Thymus (tissue), 11 donors: ENCODE results near the gene RASSF6. TPM values are rescaled to one million over a fixed set of nuclear protein-coding genes. Genes with fewer than 3 reads are reported as not detected.
"Not testable (repeated sequence)": the region's sequence is repeated elsewhere in the genome, so short reads cannot be mapped to it uniquely, and the experiment has no call there.

Experiments
- DNase-seq, 9 donors: peaks; one replicate each; pipeline ENCODE4 v3.0.0-alpha.2; 2013; ENCODE audit warnings: low spot score in 9 of 9, low read depth in 6 of 9, missing footprints in 1 of 9
- H3K27ac ChIP-seq, 2 donors: one replicate each; pipeline ENCODE4 v1.5.1; 2013; ENCODE audit warnings: control low read depth in 1 of 2, low read depth in 1 of 2, low read length in 1 of 2, mild to moderate bottlenecking in 1 of 2, moderate library complexity in 1 of 2
- H3K27me3 ChIP-seq, 2 donors: one replicate each; pipeline ENCODE4 v1.5.1; 2013; ENCODE audit warnings: low read length in 1 of 2; ENCODE audit not compliant: control insufficient read depth in 2 of 2, insufficient read depth in 1 of 2
- H3K36me3 ChIP-seq, 2 donors: one replicate each; pipeline ENCODE4 v1.5.1; 2013; ENCODE audit warnings: low read length in 1 of 2, mild to moderate bottlenecking in 1 of 2, moderate library complexity in 1 of 2; ENCODE audit not compliant: control insufficient read depth in 2 of 2, insufficient read depth in 2 of 2
- H3K4me1 ChIP-seq, 2 donors: one replicate each; pipeline ENCODE4 v1.5.1; 2013; ENCODE audit warnings: low read length in 2 of 2; ENCODE audit not compliant: control insufficient read depth in 2 of 2, insufficient read depth in 2 of 2
- H3K4me3 ChIP-seq, 2 donors: one replicate each; pipeline ENCODE4 v1.5.1; 2013; ENCODE audit warnings: low read length in 2 of 2, control low read depth in 1 of 2, mild to moderate bottlenecking in 1 of 2
- H3K9me3 ChIP-seq, 2 donors: one replicate each; pipeline ENCODE4 v1.5.1; 2013; ENCODE audit warnings: low read length in 1 of 2, mild to moderate bottlenecking in 1 of 2; ENCODE audit not compliant: control insufficient read depth in 2 of 2, insufficient read depth in 1 of 2
- WGBS: extraction: QIAGEN DNeasy Blood & Tissue Kit; methylation state at CpG from one replicate; pipeline ENCODE4 v1.1.7; 2013; 5-methylcytosine and 5-hydroxymethylcytosine counted together
- polyA plus RNA-seq: library from polyadenylated mRNA; stranded (reverse); fragments of 200-250 nt; gene quantifications from one replicate; pipeline ENCODE4 v1.2.3, GENCODE V29; 2013
- total RNA-seq: library from RNA; stranded (reverse); fragments of 120-200 nt; gene quantifications from one replicate; pipeline ENCODE4 v1.2.4, GENCODE V29; 2013
- donor health status: healthy.

RASSF6 gene
- total and polyA plus RNA-seq, 2 donors, result 10.2 to 16.6 TPM

DNA sequence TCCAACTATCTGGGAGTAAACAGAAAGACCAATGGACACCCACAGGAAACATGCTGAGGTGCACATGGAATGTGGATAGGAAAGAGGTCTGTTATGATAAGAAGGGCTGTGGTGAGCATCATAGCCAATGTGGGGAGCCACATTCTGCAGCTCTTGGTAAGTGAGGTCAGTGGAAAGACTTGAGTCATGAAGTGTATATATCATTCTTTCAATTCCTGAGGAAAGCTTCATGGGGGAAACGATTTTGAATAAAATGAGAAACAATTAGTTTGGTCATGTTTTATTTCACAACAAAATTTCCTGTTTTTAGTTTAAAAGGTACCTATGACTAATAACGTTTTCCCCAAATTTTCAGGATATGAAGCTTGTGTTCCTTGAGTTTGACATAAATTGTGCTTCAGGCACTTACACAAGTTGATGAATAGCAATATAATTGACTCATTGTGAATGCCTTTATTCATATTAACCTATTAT is 41.4 kb upstream of the RASSF6 start:
- Histone ChIP-seq H3K4me3 (no peak overlapping the region), H3K36me3 (peaks cover 0 to 3% of the 10 kb centered on the region in 2 donors), H3K4me1 (peaks cover 0 to 10% of the 10 kb centered on the region in 2 donors), H3K27ac (no peak overlapping the region), H3K9me3 (peaks cover 0 to 3% of the 10 kb centered on the region in 2 donors), H3K27me3 (no peaks in the 10 kb centered on the region)
- 42% methylated on average over 2 of the region's 2 CpGs for WGBS
- no peak for DNase-seq

- Histone ChIP-seq H3K4me1 (peaks cover 0 to 10% of the 10 kb centered on the region in 2 donors), H3K27me3 (no peaks in the 10 kb centered on the region), H3K27ac (no peak overlapping the region), H3K36me3 (peaks cover 0 to 3% of the 10 kb centered on the region in 2 donors), H3K9me3 (peaks cover 0 to 2% of the 10 kb centered on the region in 2 donors), H3K4me3 (no peak overlapping the region)
- WGBS, result 99% methylated on average over 3 of the region's 3 CpGs
- no peak for DNase-seq
Observed at GRCh38 chr4:73660808-73661207, 40.6 kb upstream of the RASSF6 start.

DNA sequence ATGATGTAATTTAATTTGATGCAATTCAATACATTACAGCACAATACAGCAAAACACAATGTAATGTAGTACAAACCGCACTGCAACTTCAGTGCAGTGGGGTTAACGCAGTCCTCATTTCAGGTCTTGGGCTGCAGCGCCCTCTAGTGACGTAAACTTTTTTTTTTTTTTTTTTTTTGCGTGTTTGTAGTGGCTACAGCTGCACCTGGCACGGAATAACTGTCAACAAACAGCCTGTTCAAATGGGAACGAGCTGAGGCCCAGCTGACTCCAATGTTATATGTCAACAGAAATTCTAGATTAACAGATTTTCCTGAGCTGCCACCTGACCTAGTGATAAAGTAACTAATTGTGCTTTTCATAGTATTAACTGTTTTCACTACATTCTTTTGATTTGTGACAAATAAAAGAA is 33.5 kb upstream of the RASSF6 start:
- DNase-seq, result peak; percentile 72 to 97 (median 86)
- peaks cover 44 to 58% of the 10 kb centered on the region in 2 donors for H3K4me1 ChIP-seq
- peaks cover 0 to 6% of the 10 kb centered on the region in 2 donors for H3K9me3 ChIP-seq
- WGBS, result under 1% methylated on average over 7 of the region's 7 CpGs
- no peak overlapping the region for H3K4me3 ChIP-seq
- peaks cover 2 to 12% of the 10 kb centered on the region in 2 donors for H3K36me3 ChIP-seq
- peak overlapping the region in 1 of 2 donors; percentile 94 for H3K27ac ChIP-seq
- no peaks in the 10 kb centered on the region for H3K27me3 ChIP-seq

DNA sequence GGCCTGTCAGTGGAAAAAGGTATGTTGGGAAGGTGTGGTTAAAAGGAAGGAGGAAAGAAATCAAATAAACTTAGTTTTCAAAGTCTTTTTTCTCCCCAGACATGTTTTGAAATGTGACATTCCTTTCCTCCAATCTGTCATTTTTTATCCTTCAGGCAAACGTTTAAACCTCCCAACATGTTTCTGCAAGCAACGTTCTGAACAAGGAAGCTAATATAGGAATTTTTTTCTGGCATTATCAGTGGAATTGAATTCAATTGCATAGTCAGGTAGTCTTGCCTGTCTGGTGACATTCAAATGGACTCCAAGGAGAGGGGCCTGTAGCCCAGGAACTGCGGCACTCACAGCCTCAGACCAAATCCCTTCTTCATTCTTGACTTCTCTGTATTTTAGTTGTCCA is 30.0 kb upstream of the RASSF6 start:
- Histone ChIP-seq H3K27ac (peak overlapping the region; percentile 58 to 89), H3K9me3 (peaks cover 0 to 17% of the 10 kb centered on the region in 2 donors), H3K36me3 (peaks cover 0 to 12% of the 10 kb centered on the region in 2 donors), H3K4me1 (peaks cover 43 to 56% of the 10 kb centered on the region in 2 donors), H3K27me3 (no peaks in the 10 kb centered on the region), H3K4me3 (no peak overlapping the region)
- whole genome bisulfite sequencing, result 89% methylated on average over 3 of the region's 3 CpGs
- DNase-seq, result no peak

DNA sequence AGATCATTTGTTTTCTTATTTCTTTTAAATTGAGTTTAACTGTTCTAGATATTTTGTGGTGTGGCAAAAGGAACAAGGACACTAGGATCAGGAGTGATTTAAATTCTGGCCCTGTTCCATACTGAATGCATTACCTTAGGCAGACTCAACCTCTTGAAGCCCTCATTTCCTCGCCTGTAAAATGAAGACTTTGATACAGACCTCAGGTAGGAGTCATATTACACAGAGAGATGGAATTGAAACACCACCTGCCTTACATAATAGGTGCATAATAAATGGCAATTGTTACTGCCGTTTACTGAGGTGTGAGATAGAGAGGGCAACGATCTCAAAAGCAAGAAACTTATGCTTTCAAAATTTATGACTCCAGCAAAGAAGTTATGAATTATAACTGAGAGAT is 28.2 kb upstream of the RASSF6 start:
- peaks cover 0 to 12% of the 10 kb centered on the region in 2 donors for H3K36me3 ChIP-seq
- 95% methylated on average over 3 of the region's 3 CpGs for WGBS

DNA sequence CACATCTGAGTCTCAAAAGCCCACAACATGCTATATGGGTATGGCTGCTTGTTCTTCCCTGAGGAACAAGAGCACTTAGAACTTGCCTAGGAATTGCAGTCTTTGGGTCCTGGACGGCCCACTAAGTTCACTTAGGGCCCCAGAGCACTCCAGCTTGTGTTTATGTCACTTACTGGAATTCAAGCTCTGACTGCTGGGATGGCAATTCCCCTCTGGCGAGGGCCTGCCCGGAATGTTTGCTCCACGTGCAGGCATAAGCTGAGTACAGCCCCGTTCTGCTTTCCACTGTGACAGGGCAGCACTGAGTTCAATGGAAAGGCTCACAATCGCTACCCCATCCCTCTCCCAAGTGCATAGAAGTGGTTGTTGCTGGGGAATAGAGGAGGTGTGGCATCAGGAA is 25.9 kb upstream of the RASSF6 start:
- Histone ChIP-seq H3K9me3 (peaks cover 0 to 10% of the 10 kb centered on the region in 2 donors), H3K4me1 (peaks cover 12 to 20% of the 10 kb centered on the region in 2 donors), H3K4me3 (no peak overlapping the region), H3K27me3 (no peaks in the 10 kb centered on the region), H3K27ac (no peak overlapping the region), H3K36me3 (no peaks in the 10 kb centered on the region)
- DNase-seq, result no peak
- WGBS, result 97% methylated on average over 6 of the region's 6 CpGs

More for the DNA sequence above, 28.2 kb upstream of the RASSF6 start:
- Histone ChIP-seq H3K27ac (no peak overlapping the region), H3K27me3 (no peaks in the 10 kb centered on the region), H3K9me3 (peaks cover 0 to 17% of the 10 kb centered on the region in 2 donors), H3K4me3 (no peak overlapping the region), H3K4me1 (peaks cover 32 to 42% of the 10 kb centered on the region in 2 donors)
- no peak for DNase-seq

DNA sequence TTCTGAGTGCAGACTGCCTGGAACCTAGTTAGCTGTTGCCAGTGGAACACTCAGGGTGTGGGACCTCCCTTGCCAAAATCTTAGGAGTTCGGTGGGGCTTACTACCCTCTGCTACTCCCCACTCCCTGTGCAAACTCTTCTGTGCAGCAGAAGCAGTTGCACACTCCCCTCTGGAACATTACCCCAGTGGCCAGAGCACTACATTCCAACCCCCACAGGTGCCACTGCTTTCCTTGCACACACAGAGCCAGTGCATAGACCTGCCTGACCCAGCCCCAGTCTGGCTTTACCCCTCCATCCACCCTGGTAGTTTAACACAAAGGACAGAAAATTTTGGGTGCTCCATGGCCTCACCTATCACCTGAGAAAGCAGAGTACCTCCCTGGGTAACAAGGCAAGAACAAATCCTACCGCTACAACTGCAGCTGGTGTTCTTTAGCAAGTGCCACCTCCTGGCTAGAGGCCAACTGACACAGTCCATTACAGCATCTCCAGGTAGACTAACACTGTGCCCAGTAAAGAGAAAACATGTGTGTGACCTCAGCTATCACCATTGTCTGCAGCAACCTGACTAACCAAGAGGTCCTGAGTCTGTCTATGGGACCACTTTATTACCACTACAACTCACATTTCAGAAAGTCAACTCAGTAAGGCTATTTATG is 11.5 kb upstream of the RASSF6 start:
- peaks cover 0 to 2% of the 10 kb centered on the region in 2 donors for H3K9me3 ChIP-seq
- peak overlapping the region in 1 of 2 donors; percentile 39 for H3K27ac ChIP-seq
- no peak overlapping the region for H3K4me3 ChIP-seq
- H3K4me1 ChIP-seq, result peaks cover 19 to 20% of the 10 kb centered on the region in 2 donors
- no peaks in the 10 kb centered on the region for H3K27me3 ChIP-seq
- 95% methylated on average over 2 of the region's 2 CpGs for WGBS
- no peak for DNase-seq
- H3K36me3 ChIP-seq, result no peaks in the 10 kb centered on the region

GRCh38 chr4:73628834-73629233 is 8.6 kb upstream of the RASSF6 start:
- 97% methylated on average over 1 of the region's 1 CpG for WGBS
- H3K27ac ChIP-seq, DNase-seq, H3K4me3 ChIP-seq, H3K9me3 ChIP-seq, H3K27me3 ChIP-seq, H3K36me3 ChIP-seq: not testable (repeated sequence)
- peaks cover 19 to 20% of the 10 kb centered on the region in 2 donors for H3K4me1 ChIP-seq

GRCh38 chr4:73621357-73621756 is 1.1 kb upstream of the RASSF6 start:
- Histone ChIP-seq H3K36me3 (no peaks in the 10 kb centered on the region), H3K9me3 (no peaks in the 10 kb centered on the region), H3K4me3 (no peak overlapping the region), H3K4me1 (peaks cover 12 to 21% of the 10 kb centered on the region in 2 donors), H3K27ac (no peak overlapping the region), H3K27me3 (no peaks in the 10 kb centered on the region)
- DNase-seq, result no peak
- WGBS, result 97% methylated on average over 5 of the region's 5 CpGs
